A549 (cell line): ENCODE measurements around the gene EXOC6. TPM values are rescaled to one million over a fixed set of nuclear protein-coding genes. Genes with fewer than 3 reads are reported as not detected.

Experiments used
- ATAC-seq, 2 experiments: fragments of 200-7000 bp in 1 of 2; fragments of >200 bp in 1 of 2; cut with Nextera tagmentation in 1 of 2; cut with Tn5 transposase in 1 of 2; 3 replicates each; pipeline versions ENCODE4 v1.8.0 to v1.9.1; 2018 to 2020; ENCODE audit warnings: mild to moderate bottlenecking in 1 of 2, moderate library complexity in 1 of 2
- CTCF ChIA-PET: fragments of 300-600 bp; sonication (Branson Sonifier 250); formaldehyde crosslinking; extraction: SDS; loops from one replicate; lab custom pipeline; 2021; ENCODE audit warnings: antibody characterized with exemption, inconsistent platforms; lab: Yijun Ruan, JAX
- POLR2A ChIA-PET: fragments of 350-600 bp; formaldehyde crosslinking; extraction: SDS; loops from one replicate; lab custom pipeline; 2021; ENCODE audit warnings: antibody characterized with exemption, inconsistent platforms; lab: Yijun Ruan, JAX
- DNase-seq, 2 experiments: peaks; one replicate each; pipeline versions ENCODE4 v3.0.0 to v3.0.0-alpha.2; 2011 to 2016; ENCODE audit warnings: low read depth in 1 of 2, low spot score in 1 of 2
- FAIRE-seq: peaks from 2 replicates; lab custom pipeline; 2011; peaks lifted over from hg19 to GRCh38; lab: Jason Lieb, UNC
- H3K27ac ChIP-seq, 2 experiments: fragments of >200 bp; sonication (Bioruptor Twin); formaldehyde crosslinking; 3 replicates each; pipeline ENCODE4 v1.5.1; 2016 to 2017
- H3K4me1 ChIP-seq: fragments of >200 bp; sonication (Bioruptor Twin); formaldehyde crosslinking; 3 replicates; pipeline ENCODE4 v1.6.1; 2016
- H3K4me2 ChIP-seq: fragments of >200 bp; sonication (Bioruptor Twin); formaldehyde crosslinking; 3 replicates; pipeline ENCODE4 v1.6.1; 2016
- H3K4me3 ChIP-seq: fragments of >200 bp; sonication (Bioruptor Twin); formaldehyde crosslinking; 3 replicates; pipeline ENCODE4 v1.5.1; 2016
- H3K9me3 ChIP-seq: fragments of >200 bp; sonication (Bioruptor Twin); formaldehyde crosslinking; 3 replicates; pipeline ENCODE4 v1.6.1; 2016
- CEBPB ChIP-seq, 2 experiments: fragments of >200 bp in 1 of 2; sonication (Bioruptor Twin) in 1 of 2; formaldehyde crosslinking in 1 of 2; IDR thresholded peaks; 2 replicates each; pipeline ENCODE4 v1.6.1; 2012 to 2016
- CHD2 ChIP-seq: fragments of 150-350 bp; IDR thresholded peaks from 2 replicates; pipeline ENCODE4 v1.6.1; 2014; ENCODE audit warnings: low read length; ENCODE audit not compliant: partially characterized antibody
- CHD4 ChIP-seq: fragments of 200-600 bp; sonication (generic); IDR thresholded peaks from 2 replicates; pipeline ENCODE4 v1.6.1; 2016; ENCODE audit warnings: antibody characterized with exemption, mild to moderate bottlenecking, borderline replicate concordance
- EP300 ChIP-seq, 2 experiments: fragments of >200 bp; sonication (Bioruptor Twin); formaldehyde crosslinking; IDR thresholded peaks; 2 replicates in 1 of 2; 3 replicates in 1 of 2; pipeline ENCODE4 v1.6.1; 2016 to 2017
- ESRRA ChIP-seq: fragments of 150-350 bp; IDR thresholded peaks from 2 replicates; pipeline ENCODE4 v1.6.1; 2014; ENCODE audit warnings: mild to moderate bottlenecking, low read length, borderline replicate concordance
- FOSB ChIP-seq: fragments of 250-450 bp; sonication (Bioruptor Pico); IDR thresholded peaks from 2 replicates; pipeline ENCODE4 v1.5.0; 2020; ENCODE audit warnings: mild to moderate bottlenecking, moderate library complexity
- FOXS1 ChIP-seq: fragments of 250-450 bp; sonication (Bioruptor Pico); IDR thresholded peaks from 2 replicates; pipeline ENCODE4 v1.5.0; 2020; ENCODE audit warnings: mild to moderate bottlenecking, moderate library complexity
- GATA3 ChIP-seq: IDR thresholded peaks from 2 replicates; pipeline ENCODE4 v1.6.1; 2012; ENCODE audit warnings: borderline replicate concordance
- HOXA7 ChIP-seq: fragments of 250-450 bp; sonication (Bioruptor Pico); IDR thresholded peaks from 2 replicates; pipeline ENCODE4 v1.5.0; 2020; ENCODE audit warnings: mild to moderate bottlenecking, moderate library complexity
- HOXB5 ChIP-seq: fragments of 250-450 bp; sonication (Bioruptor Pico); IDR thresholded peaks from 2 replicates; pipeline ENCODE4 v1.5.0; 2020; ENCODE audit warnings: mild to moderate bottlenecking, moderate library complexity
- JUN ChIP-seq, 2 experiments: fragments of >200 bp; sonication (Bioruptor Twin); formaldehyde crosslinking; IDR thresholded peaks; 2 replicates in 1 of 2; 3 replicates in 1 of 2; pipeline ENCODE4 v1.6.1; 2016 to 2017
- MAZ ChIP-seq: fragments of 150-350 bp; IDR thresholded peaks from 2 replicates; pipeline ENCODE4 v1.6.1; 2014; ENCODE audit warnings: antibody characterized with exemption, low read depth, low read length, borderline replicate concordance
- MYC ChIP-seq: IDR thresholded peaks from 2 replicates; pipeline ENCODE4 v1.6.1; 2012; ENCODE audit warnings: mild to moderate bottlenecking, inconsistent platforms, low read length, improper control_type of control experiment, borderline replicate concordance
- NFE2L2 ChIP-seq: fragments of 150-350 bp; conservative IDR thresholded peaks from 2 replicates; pipeline ENCODE4 v1.6.1; 2014; ENCODE audit warnings: low read length
- POLR2A ChIP-seq: IDR thresholded peaks from 2 replicates; pipeline ENCODE4 v1.6.1; 2012; ENCODE audit warnings: mild to moderate bottlenecking, low read length
- RARB ChIP-seq: fragments of 250-450 bp; sonication (Bioruptor Pico); IDR thresholded peaks from 2 replicates; pipeline ENCODE4 v1.8.0; 2021; ENCODE audit warnings: mild to moderate bottlenecking, moderate library complexity
- ZNF302 ChIP-seq: fragments of 250-450 bp; sonication (Bioruptor Pico); IDR thresholded peaks from 2 replicates; pipeline ENCODE4 v1.9.0; 2021; ENCODE audit warnings: inconsistent platforms, mild to moderate bottlenecking, moderate library complexity
- WGBS: methylation state at CpG from one replicate; pipeline ENCODE4 v1.1.6; 2017; ENCODE audit errors: missing lambda C conversion rate; 5-methylcytosine and 5-hydroxymethylcytosine counted together
- polyA plus RNA-seq, 4 experiments: library from polyadenylated mRNA; depleted of rRNA in 3 of 4; stranded (reverse); fragments of >200 nt; fragmentation: RNase III in 1 of 4; extraction: RNeasy Plus Mini Kit Qiagen cat#74134 plus additional on column Dnase treatment in 1 of 4; gene quantifications; 2 replicates in 3 of 4; 3 replicates in 1 of 4; pipeline ENCODE4 v1.2.3, GENCODE V29; 2011 to 2017
- TF ChIP-seq, protein P1 (sequence below): fragments of >200 bp; sonication (Bioruptor Twin); formaldehyde crosslinking; IDR thresholded peaks from 3 replicates; pipeline ENCODE4 v1.5.1; 2016
- TF ChIP-seq, protein P2 (sequence below): IDR thresholded peaks from 2 replicates; pipeline ENCODE4 v1.6.1; 2012
- TF ChIP-seq, protein P3 (sequence below): IDR thresholded peaks from 2 replicates; pipeline ENCODE4 v1.6.1; 2012
- TF ChIP-seq, protein P4 (sequence below): fragments of 250-450 bp; sonication (Bioruptor Pico); IDR thresholded peaks from 2 replicates; pipeline ENCODE4 v1.5.0; 2021; ENCODE audit warnings: mild to moderate bottlenecking, moderate library complexity, borderline replicate concordance
- TF ChIP-seq, protein P5 (sequence below): fragments of 150-350 bp; IDR thresholded peaks from 2 replicates; pipeline ENCODE4 v1.6.1; 2014; ENCODE audit warnings: low read depth, mild to moderate bottlenecking, low read length

EXOC6 gene
- polyA plus RNA-seq, 2 of the 4 experiments (the other 2 are of a cell fraction): 16.8 to 48.5 TPM

DNA sequence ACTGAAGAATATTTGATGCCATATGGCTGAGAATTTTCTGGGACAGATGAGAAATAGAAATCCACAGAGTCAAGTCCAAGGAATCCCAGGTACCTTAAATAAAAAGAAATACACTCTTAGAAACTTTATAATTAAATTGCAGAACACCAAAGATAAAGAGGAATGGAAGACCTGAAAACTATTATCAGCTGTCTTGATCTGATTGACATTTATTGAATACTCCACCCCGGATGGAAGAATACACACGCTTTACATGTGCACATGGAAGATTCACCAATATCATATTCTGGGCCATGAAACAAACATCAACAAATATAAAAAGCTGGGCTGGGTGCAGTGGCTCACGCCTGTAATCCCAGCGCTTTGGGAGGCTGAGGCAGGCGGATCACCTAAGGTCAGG lies 81.6 kb downstream of the EXOC6 start:
- FAIRE-seq (no peak), DNase-seq (no peak), ATAC-seq (no peak)
- Histone ChIP-seq H3K27ac (no peak overlapping the region), H3K4me2 (no peak overlapping the region), H3K9me3 (no peaks in the 10 kb centered on the region), H3K4me3 (no peak overlapping the region), H3K4me1 (no peaks in the 10 kb centered on the region)
- CTCF ChIA-PET: interaction anchor here (1.0 to 1.5 kb wide), 3 partner anchors 8 to 36 kb away, joined by 3 to 5 read pairs (median 3); no protein-coding TSS in a partner anchor
- POLR2A ChIA-PET: no interaction called here
- no peak for TF ChIP-seq JUN (IDR thresholded peaks at IDR 0.05)
- TF ChIP-seq HOXB5 (CRISPR knock-in tag): no peak
- TF ChIP-seq ZNF302 (CRISPR knock-in tag): no peak
- TF ChIP-seq ESRRA: no peak
- no peak for TF ChIP-seq GATA3
- TF ChIP-seq, protein P1, sequence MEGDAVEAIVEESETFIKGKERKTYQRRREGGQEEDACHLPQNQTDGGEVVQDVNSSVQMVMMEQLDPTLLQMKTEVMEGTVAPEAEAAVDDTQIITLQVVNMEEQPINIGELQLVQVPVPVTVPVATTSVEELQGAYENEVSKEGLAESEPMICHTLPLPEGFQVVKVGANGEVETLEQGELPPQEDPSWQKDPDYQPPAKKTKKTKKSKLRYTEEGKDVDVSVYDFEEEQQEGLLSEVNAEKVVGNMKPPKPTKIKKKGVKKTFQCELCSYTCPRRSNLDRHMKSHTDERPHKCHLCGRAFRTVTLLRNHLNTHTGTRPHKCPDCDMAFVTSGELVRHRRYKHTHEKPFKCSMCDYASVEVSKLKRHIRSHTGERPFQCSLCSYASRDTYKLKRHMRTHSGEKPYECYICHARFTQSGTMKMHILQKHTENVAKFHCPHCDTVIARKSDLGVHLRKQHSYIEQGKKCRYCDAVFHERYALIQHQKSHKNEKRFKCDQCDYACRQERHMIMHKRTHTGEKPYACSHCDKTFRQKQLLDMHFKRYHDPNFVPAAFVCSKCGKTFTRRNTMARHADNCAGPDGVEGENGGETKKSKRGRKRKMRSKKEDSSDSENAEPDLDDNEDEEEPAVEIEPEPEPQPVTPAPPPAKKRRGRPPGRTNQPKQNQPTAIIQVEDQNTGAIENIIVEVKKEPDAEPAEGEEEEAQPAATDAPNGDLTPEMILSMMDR: no peak
- WGBS: 88% methylated on average over 5 of the region's 5 CpGs

DNA sequence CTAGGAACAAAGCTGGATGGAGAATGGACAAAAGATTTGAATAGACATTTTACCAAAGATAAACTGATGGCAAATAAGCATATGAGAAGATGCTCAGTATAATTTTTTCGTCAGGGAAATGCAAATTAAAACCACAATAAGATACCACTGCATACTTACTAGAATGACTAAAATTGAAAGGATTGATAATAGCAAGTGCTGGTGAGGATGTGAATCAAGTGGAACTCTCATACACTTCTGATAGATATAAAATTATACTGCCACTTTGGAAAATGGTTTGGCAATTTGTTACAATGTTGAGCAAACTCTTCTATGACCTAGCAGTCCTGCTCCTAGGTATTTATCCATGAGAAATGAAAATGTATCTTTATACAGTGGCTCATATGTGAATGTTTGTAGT lies 83.3 kb downstream of the EXOC6 start:
- POLR2A ChIA-PET: no interaction called here
- H3K4me1 ChIP-seq: no peaks in the 10 kb centered on the region
- no peak overlapping the region for H3K27ac ChIP-seq
- H3K4me3 ChIP-seq: no peak overlapping the region
- WGBS: 80% methylated on average over 1 of the region's 1 CpG
- peak; percentile 51 for FAIRE-seq
- H3K9me3 ChIP-seq: no peaks in the 10 kb centered on the region
- no peak overlapping the region for H3K4me2 ChIP-seq
- ATAC-seq: no peak
- TF ChIP-seq MAZ (no peak), FOXS1 (no peak)
- TF ChIP-seq, protein P2, sequence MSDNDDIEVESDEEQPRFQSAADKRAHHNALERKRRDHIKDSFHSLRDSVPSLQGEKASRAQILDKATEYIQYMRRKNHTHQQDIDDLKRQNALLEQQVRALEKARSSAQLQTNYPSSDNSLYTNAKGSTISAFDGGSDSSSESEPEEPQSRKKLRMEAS: no peak
- TF ChIP-seq, protein P3, sequence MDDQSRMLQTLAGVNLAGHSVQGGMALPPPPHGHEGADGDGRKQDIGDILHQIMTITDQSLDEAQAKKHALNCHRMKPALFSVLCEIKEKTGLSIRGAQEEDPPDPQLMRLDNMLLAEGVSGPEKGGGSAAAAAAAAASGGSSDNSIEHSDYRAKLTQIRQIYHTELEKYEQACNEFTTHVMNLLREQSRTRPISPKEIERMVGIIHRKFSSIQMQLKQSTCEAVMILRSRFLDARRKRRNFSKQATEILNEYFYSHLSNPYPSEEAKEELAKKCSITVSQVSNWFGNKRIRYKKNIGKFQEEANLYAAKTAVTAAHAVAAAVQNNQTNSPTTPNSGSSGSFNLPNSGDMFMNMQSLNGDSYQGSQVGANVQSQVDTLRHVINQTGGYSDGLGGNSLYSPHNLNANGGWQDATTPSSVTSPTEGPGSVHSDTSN: no peak
- TF ChIP-seq, protein P4, sequence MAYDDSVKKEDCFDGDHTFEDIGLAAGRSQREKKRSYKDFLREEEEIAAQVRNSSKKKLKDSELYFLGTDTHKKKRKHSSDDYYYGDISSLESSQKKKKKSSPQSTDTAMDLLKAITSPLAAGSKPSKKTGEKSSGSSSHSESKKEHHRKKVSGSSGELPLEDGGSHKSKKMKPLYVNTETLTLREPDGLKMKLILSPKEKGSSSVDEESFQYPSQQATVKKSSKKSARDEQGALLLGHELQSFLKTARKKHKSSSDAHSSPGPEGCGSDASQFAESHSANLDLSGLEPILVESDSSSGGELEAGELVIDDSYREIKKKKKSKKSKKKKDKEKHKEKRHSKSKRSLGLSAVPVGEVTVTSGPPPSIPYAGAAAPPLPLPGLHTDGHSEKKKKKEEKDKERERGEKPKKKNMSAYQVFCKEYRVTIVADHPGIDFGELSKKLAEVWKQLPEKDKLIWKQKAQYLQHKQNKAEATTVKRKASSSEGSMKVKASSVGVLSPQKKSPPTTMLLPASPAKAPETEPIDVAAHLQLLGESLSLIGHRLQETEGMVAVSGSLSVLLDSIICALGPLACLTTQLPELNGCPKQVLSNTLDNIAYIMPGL (CRISPR knock-in tag): no peak
- no peak for DNase-seq
- CTCF ChIA-PET: no interaction called here

DNA sequence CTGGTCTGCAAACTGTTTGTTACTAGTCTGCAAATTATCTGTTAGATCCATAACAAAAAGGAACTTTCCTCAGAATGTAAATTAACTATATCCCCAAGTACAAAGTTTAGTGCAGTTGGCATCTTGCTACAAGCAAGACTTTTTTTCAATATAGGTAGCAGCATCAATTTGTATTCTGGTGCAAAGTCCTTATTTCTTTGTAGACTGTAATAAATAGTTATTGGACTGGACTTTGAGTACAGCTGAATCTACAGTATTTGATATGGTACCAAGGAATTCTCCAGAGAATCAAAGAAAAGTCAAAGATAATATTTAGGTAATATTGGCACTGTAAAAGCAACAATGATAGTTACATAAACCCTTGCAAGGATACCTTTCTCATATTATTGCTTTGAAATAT lies 89.6 kb downstream of the EXOC6 start:
- H3K4me1 ChIP-seq: no peaks in the 10 kb centered on the region
- FAIRE-seq (no peak), DNase-seq (no peak)
- no peak overlapping the region for H3K27ac ChIP-seq
- CTCF ChIA-PET: interaction anchor here (1.1 to 1.9 kb wide), 2 partner anchors 9 to 13 kb away, joined by 3 to 5 read pairs; no protein-coding TSS in a partner anchor
- H3K4me2 ChIP-seq: no peak overlapping the region
- no peak for TF ChIP-seq NFE2L2
- no peak for TF ChIP-seq JUN (IDR thresholded peaks at IDR 0.05)
- no peak for TF ChIP-seq FOSB (CRISPR knock-in tag)
- TF ChIP-seq HOXA7 (CRISPR knock-in tag): no peak
- no peak for TF ChIP-seq ESRRA
- no peak for TF ChIP-seq CHD4
- TF ChIP-seq POLR2A: no peak
- TF ChIP-seq, protein P5, sequence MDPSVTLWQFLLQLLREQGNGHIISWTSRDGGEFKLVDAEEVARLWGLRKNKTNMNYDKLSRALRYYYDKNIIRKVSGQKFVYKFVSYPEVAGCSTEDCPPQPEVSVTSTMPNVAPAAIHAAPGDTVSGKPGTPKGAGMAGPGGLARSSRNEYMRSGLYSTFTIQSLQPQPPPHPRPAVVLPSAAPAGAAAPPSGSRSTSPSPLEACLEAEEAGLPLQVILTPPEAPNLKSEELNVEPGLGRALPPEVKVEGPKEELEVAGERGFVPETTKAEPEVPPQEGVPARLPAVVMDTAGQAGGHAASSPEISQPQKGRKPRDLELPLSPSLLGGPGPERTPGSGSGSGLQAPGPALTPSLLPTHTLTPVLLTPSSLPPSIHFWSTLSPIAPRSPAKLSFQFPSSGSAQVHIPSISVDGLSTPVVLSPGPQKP: no peak
- TF ChIP-seq, protein P3: no peak
- no peak for TF ChIP-seq CHD2
- TF ChIP-seq ZNF302 (CRISPR knock-in tag): no peak
- no peak for TF ChIP-seq CEBPB (IDR thresholded peaks at IDR 0.05)
- no peak for TF ChIP-seq RARB
- no peak for TF ChIP-seq EP300 (IDR thresholded peaks at IDR 0.05)
- TF ChIP-seq MYC: no peak
- TF ChIP-seq, protein P4 (CRISPR knock-in tag): no peak
- TF ChIP-seq, all 56 proteins: peak for 0
- ATAC-seq: no peak
- Histone ChIP-seq H3K4me3 (no peak overlapping the region), H3K9me3 (no peaks in the 10 kb centered on the region)
- POLR2A ChIA-PET: no interaction called here
